Stimulated activated CD8-positive, alpha-beta memory T cell treated with anti-CD3 and anti-CD28 coated beads, Interleukin-7, amount 100 ng/mL, for 24 hours (primary cell): ENCODE results near the gene DTWD1.
A peak's percentile ranks its signal among the peaks of the same experiment; 100 is the strongest.
"Not testable (repeated sequence)": the region's sequence is repeated elsewhere in the genome, so short reads cannot be mapped to it uniquely, and the experiment has no call there.

Experiments
- DNase-seq: peaks from one replicate; pipeline ENCODE4 v3.0.0-alpha.2; 2020; ENCODE audit warnings: low read depth

The DTWD1 gene

GRCh38 chr15:49620658-49621368, at the start of gene DTWD1, which contains the start of gene FAM227B:
Gene DTWD1, plus strand, starts transcription at chr15:49621048. Its CDS starts 4,120 bp downstream, at chr15:49625168.
Gene FAM227B, minus strand, starts transcription at chr15:49620818. Its CDS starts 5,647 bp downstream, at chr15:49615171.
- DNase-seq: peak; percentile 81

GRCh38 chr15:49573421-49573820, 47.4 kb upstream of the DTWD1 start:
- DNase-seq: no peak

GRCh38 chr15:49589030-49589429, 31.8 kb upstream of the DTWD1 start:
- no peak for DNase-seq

- not testable (repeated sequence) for DNase-seq
Observed at GRCh38 chr15:49592829-49593316, 28.0 kb upstream of the DTWD1 start.

GRCh38 chr15:49604625-49605409, 16.0 kb upstream of the DTWD1 start:
- no peak for DNase-seq

GRCh38 chr15:49605588-49605987, 15.3 kb upstream of the DTWD1 start:
- no peak for DNase-seq

GRCh38 chr15:49606594-49606993, 14.3 kb upstream of the DTWD1 start:
- no peak for DNase-seq

- DNase-seq: no peak
Observed at GRCh38 chr15:49610157-49610918, 10.5 kb upstream of the DTWD1 start.

GRCh38 chr15:49612240-49612639, 8.6 kb upstream of the DTWD1 start:
- DNase-seq: not testable (repeated sequence)

GRCh38 chr15:49619226-49619625, 1.6 kb upstream of the DTWD1 start:
- DNase-seq: no peak

GRCh38 chr15:49620199-49620598, 649 bp upstream of the DTWD1 start:
- DNase-seq: no peak

- no peak for DNase-seq
Observed at GRCh38 chr15:49621401-49621811, 558 bp downstream of the DTWD1 start.

- no peak for DNase-seq
Observed at GRCh38 chr15:49621887-49622286, 1.0 kb downstream of the DTWD1 start.

GRCh38 chr15:49622561-49622960, 1.7 kb downstream of the DTWD1 start:
- no peak for DNase-seq

GRCh38 chr15:49624056-49624455, 3.2 kb downstream of the DTWD1 start:
- DNase-seq: no peak

- DNase-seq: no peak
Observed at GRCh38 chr15:49625460-49626036, 4.7 kb downstream of the DTWD1 start.

GRCh38 chr15:49627407-49627877, 6.6 kb downstream of the DTWD1 start:
- DNase-seq: no peak

- DNase-seq: no peak
Observed at GRCh38 chr15:49628379-49628778, 7.5 kb downstream of the DTWD1 start.

- no peak for DNase-seq
Observed at GRCh38 chr15:49637857-49638256, 17.0 kb downstream of the DTWD1 start.

GRCh38 chr15:49644364-49644794, 23.5 kb downstream of the DTWD1 start:
- DNase-seq: no peak

GRCh38 chr15:49645277-49645676, 24.4 kb downstream of the DTWD1 start:
- no peak for DNase-seq

GRCh38 chr15:49645941-49646340, 25.1 kb downstream of the DTWD1 start:
- DNase-seq: no peak
